Brain microvascular endothelial cell (primary cell): ENCODE measurements around the gene RPS6KC1.
"Not testable (repeated sequence)": the region's sequence is repeated elsewhere in the genome, so short reads cannot be mapped to it uniquely, and the experiment has no call there.

Experiments used
- DNase-seq: peaks from one replicate; pipeline ENCODE4 v3.0.0-alpha.2; 2020
- H3K27ac ChIP-seq: fragments of 250-450 bp; sonication (Bioruptor Pico); 2 replicates; pipeline ENCODE4 v1.5.1; 2020; ENCODE audit warnings: mild to moderate bottlenecking, moderate library complexity
- H3K27me3 ChIP-seq: fragments of 250-450 bp; sonication (Bioruptor Pico); replicated peaks from 2 replicates; pipeline ENCODE4 v1.5.1; 2020; ENCODE audit warnings: mild to moderate bottlenecking
- H3K36me3 ChIP-seq: fragments of 250-450 bp; sonication (Bioruptor Pico); replicated peaks from 2 replicates; pipeline ENCODE4 v1.5.1; 2020; ENCODE audit warnings: mild to moderate bottlenecking
- H3K4me3 ChIP-seq: 2 replicates; pipeline ENCODE4 v1.5.1; 2011; ENCODE audit warnings: low read depth, mild to moderate bottlenecking, control low read depth, low read length, moderate library complexity
- in situ Hi-C: cut with HindIII; loops from 2 replicates; pipeline ENCODE4 v1.10.0; 2017; ENCODE audit warnings: low sequenced_read_pairs, low pct_ligation_motif_present
- TF ChIP-seq, protein P1 (sequence below): IDR thresholded peaks from 2 replicates; pipeline ENCODE4 v1.5.1; 2011; ENCODE audit warnings: low read depth, mild to moderate bottlenecking, moderate library complexity, low read length, control low read depth, inconsistent platforms; ENCODE audit errors: missing control alignments

The RPS6KC1 gene

GRCh38 chr1:213034713-213035112 lies 16.3 kb upstream of the RPS6KC1 start:
- TF ChIP-seq, protein P1, sequence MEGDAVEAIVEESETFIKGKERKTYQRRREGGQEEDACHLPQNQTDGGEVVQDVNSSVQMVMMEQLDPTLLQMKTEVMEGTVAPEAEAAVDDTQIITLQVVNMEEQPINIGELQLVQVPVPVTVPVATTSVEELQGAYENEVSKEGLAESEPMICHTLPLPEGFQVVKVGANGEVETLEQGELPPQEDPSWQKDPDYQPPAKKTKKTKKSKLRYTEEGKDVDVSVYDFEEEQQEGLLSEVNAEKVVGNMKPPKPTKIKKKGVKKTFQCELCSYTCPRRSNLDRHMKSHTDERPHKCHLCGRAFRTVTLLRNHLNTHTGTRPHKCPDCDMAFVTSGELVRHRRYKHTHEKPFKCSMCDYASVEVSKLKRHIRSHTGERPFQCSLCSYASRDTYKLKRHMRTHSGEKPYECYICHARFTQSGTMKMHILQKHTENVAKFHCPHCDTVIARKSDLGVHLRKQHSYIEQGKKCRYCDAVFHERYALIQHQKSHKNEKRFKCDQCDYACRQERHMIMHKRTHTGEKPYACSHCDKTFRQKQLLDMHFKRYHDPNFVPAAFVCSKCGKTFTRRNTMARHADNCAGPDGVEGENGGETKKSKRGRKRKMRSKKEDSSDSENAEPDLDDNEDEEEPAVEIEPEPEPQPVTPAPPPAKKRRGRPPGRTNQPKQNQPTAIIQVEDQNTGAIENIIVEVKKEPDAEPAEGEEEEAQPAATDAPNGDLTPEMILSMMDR = no peak
- Histone ChIP-seq H3K4me3 (no peak overlapping the region), H3K27me3 (no peaks in the 10 kb centered on the region), H3K27ac (no peak overlapping the region), H3K36me3 (no peaks in the 10 kb centered on the region)
- DNase-seq = no peak
- in situ Hi-C loops = no loop called here

DNA sequence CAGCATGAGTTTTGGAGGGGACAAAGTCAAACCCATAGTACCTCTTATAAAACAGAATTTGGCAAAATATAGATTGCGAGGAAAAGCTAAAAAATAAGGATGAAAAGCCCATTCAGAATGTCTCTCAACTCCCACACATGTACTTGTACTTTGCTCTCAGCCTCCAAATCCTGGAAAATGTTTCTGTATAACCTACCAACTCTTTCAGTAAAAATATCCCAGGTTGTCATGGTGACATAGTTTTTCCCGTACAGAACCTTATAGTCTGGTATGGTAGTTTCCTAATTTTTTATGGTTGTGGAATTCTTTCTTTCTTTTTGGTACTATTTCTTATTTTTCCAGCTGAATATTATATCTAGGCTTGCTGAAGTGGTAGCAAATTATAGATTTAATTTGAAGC lies 15.5 kb upstream of the RPS6KC1 start:
- in situ Hi-C loops = no loop called here
- TF ChIP-seq, protein P1 = no peak
- no peak for DNase-seq
- H3K27ac ChIP-seq = no peak overlapping the region
- no peaks in the 10 kb centered on the region for H3K36me3 ChIP-seq
- no peak overlapping the region for H3K4me3 ChIP-seq
- no peaks in the 10 kb centered on the region for H3K27me3 ChIP-seq

DNA sequence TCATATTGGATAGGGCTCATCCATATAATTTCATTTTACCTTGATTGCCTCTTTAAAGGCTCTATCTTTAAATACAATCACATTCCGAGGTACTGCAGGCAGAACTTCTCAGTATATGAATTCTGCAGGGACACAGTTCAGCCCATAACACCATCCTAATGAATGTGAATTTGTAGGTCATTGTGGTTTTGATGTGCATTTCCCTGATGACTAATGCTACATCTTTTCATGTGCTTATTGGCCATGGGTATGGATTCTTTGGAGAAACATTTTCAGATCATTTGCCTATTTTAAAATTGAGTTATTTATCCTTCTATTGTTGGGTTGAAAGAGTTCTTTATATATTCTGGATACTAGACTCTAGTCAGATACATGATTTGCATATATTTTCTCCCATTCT lies 9.6 kb upstream of the RPS6KC1 start:
- no peak overlapping the region for H3K4me3 ChIP-seq
- TF ChIP-seq, protein P1 = no peak
- H3K27ac ChIP-seq = peak overlapping the region; percentile 30
- peak; percentile 60 for DNase-seq
- no peaks in the 10 kb centered on the region for H3K36me3 ChIP-seq
- in situ Hi-C loops = no loop called here
- H3K27me3 ChIP-seq = no peaks in the 10 kb centered on the region

DNA sequence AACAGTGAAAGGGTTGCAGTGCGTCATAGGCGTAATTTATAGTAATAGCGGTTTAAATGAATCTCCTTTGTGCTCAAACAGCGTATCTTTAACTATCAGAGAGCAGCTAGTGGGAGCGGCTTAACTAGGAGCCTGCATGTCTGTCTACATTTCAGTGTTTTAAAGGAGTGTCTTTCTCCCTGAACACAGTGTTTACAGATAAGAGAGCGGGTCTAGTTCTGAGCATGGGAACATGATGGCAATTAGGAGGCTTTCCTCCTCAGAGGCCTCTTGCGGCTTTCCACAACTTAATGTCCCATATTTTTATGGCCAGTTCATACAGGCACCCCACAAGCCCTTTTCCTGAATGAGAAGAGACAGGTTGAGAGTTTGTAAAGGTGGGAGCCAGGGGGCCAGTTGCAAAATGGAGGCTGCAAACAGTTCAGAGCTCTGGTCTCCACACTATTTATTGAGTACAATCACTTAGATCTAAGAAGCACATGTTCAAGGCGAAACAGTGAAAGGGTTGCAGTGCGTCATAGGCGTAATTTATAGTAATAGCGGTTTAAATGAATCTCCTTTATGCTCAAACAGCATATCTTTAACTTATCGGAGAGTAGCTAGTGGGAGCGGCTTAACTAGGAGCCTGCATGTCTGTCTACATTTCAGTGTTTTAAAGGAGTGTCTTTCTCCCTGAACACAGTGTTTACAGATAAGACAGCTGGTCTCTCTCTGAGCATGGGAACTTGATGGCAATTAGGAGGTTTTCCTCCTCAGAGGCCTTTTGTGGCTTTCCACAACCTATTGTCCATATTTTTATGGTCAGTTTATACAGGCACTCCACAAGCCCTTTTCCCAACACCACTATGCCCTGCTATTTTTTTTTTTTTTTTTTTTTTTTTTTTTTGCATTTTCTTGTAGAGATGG lies 5.5 kb upstream of the RPS6KC1 start:
- H3K27me3 ChIP-seq, H3K36me3 ChIP-seq, H3K4me3 ChIP-seq, H3K27ac ChIP-seq, DNase-seq, in situ Hi-C loops: not testable (repeated sequence)

- H3K4me3 ChIP-seq = no peak overlapping the region
- DNase-seq = no peak
- H3K27me3 ChIP-seq = no peaks in the 10 kb centered on the region
- no peaks in the 10 kb centered on the region for H3K36me3 ChIP-seq
- H3K27ac ChIP-seq = no peak overlapping the region
- in situ Hi-C loops = no loop called here
- TF ChIP-seq, protein P1 = no peak
These were observed 1.8 kb upstream of the RPS6KC1 start for GRCh38 chr1:213049232-213049631.

DNA sequence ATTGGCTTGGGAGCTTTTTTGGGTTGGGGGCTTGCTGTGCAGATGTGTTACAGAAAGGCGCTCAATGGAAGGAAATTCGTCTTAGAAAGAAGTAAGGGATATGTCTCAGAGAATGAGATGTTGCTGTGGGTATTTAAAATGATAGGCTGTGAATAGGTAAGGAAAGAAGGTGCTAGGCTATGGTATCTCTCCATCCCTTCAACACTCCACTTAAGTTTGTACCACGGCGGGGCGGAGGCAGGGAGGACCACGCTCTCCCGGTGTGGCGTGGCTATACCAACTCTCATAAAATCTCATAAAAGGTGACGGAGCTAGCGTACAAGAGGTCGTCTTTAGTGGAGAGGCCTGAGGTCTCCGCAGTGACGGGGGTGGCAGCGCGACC lies 305 bp upstream of the RPS6KC1 start:
- DNase-seq = no peak

More for the DNA sequence above, 305 bp upstream of the RPS6KC1 start:
- peak overlapping the region; percentile 95 for H3K4me3 ChIP-seq
- in situ Hi-C loops = no loop called here
- peak overlapping the region; percentile 51 for H3K27ac ChIP-seq
- TF ChIP-seq, protein P1 = no peak
- no peaks in the 10 kb centered on the region for H3K27me3 ChIP-seq
- no peaks in the 10 kb centered on the region for H3K36me3 ChIP-seq
